HG03159 (cell line): Measurements from ENCODE around the gene CSNK1G1.

ENCODE experiments used
- ATAC-seq: cut with Tn5 transposase; IDR thresholded peaks from one replicate; pipeline ENCODE4 v1.9.1; 2021; ENCODE audit warnings: mild to moderate bottlenecking, moderate library complexity; ENCODE audit not compliant: unreplicated experiment

Gene CSNK1G1

GRCh38 chr15:64157599-64158125 lies 198.3 kb downstream of the CSNK1G1 start:
- ATAC-seq = no peak

GRCh38 chr15:64156652-64157331 lies 199.2 kb downstream of the CSNK1G1 start:
- no peak for ATAC-seq

- no peak for ATAC-seq
Measured at GRCh38 chr15:64155802-64156651, 199.9 kb downstream of the CSNK1G1 start.

DNA sequence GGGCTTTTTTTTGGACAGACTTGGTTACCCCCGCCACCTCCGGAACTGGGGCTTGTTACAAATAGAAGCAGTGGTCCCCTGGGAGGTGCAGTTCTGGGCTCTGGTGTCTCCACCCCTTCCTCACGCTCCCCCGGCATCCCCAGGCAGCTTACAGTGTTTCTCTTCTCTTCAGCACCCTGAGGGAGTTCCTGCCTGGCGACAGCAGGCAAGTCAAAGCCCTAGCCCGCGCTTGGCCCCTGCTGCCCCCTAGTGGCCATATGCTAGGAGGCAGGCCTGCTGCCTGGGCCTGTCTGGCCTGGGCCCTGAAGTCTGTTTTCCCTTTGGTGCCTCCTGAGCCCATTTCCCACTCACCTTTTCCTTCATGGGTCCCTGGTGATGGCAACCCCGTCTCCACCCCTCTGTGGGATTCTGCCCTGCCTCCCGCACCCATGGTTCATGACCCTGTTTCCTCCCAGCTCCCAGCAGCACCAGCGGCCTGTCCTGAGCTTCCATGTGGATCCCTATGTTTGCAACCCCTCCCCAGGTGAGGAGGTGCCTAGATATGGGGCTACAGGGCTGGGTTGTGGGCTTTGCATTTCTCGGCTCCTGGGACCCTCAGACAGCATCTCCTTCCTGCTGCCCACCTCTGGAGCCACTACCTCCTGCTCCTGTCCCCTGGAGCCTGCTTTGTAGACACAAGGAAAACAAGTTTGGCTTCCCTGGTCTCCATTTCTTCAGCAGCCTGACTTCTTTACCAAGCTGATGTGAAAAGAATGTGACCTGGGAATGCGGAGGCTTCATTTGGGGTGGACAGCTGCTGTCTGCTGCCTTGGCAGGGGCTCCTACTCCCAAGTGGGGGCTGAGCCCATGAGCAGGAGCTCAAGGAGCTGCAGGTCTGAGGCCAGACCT lies 202.2 kb downstream of the CSNK1G1 start:
- peak; percentile 51 for ATAC-seq

DNA sequence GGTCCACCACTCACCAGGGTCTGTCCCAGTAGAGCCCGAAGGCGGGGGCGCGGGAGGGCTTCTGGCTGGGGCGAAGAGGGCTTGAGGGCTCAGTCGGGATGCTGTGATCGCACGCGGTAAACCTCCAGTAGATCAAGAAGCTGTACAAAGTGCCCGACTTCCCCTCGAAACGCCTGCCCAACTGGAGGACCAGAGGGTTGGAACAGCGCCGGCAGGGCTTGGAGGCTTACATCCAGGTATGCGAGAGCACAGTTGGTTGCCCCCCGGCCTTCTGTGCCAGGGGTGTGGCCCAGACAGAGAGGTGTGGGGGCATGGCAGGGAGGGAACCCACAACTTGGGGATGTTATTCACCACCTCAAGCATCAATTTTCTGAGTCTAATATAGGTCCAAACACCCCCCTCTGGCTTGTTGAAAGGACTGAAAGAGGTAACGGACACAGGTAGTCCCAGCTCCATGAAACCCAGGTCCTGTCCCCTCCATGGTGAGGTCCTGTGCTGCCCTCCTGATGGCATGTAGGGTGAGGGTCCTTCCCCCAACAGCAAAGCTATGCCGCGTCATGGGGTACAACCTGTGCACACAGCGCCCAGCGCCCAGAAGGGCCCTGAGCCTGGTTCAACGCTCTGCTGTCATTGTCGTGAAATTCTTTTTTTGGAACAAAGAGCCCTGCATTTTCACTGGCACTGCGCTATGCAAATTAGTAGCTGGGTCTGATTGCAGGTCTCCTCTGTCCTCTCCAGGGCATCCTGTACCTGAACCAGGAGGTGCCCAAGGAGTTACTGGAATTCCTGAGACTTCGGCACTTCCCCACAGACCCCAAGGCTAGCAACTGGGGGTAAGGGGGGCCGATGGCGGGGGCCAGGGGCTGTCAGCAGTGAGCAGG lies 203.2 kb downstream of the CSNK1G1 start:
- peak; percentile 13 for ATAC-seq

DNA sequence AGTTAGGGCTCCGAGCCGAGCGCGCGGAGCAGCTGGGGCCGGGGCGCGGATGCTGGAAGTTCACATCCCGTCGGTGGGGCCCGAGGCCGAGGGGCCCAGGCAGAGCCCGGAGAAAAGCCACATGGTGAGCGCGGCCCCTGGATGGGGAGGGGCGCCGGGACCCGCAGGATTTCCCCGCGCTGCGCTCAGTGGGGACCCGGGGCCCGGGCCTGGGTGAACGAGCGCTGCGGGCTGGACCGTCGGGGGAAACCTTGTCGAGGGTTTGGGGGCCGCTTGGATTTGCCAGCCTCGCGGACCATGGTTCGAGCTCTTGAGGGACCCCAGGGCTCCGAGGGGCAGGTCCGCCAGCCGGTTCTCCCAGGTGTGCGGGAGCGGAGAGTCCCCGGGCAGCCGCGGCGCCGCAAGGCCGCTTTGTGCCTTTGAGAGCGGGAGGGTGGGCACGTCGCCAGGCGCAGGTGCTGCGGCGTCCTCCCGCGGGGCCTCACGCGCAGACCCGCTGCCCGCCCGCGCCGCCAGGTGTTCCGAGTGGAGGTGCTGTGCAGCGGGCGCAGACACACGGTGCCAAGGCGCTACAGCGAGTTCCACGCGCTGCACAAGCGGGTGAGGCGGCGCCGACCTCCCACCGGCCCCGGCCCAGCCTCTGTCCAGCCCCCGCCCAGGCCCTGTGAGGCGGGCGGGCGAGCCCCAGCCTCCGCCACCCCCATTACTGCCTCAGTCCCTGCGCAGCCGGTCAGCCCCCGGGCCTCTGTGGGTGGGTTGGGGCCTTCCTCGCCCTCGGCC lies 204.1 kb downstream of the CSNK1G1 start, which contains the start of gene SNX22:
Gene SNX22 (plus strand): TSS at position 5 of the 780 bp plus-strand sequence. CDS start 45 bp downstream, at position 50.
- no peak for ATAC-seq

DNA sequence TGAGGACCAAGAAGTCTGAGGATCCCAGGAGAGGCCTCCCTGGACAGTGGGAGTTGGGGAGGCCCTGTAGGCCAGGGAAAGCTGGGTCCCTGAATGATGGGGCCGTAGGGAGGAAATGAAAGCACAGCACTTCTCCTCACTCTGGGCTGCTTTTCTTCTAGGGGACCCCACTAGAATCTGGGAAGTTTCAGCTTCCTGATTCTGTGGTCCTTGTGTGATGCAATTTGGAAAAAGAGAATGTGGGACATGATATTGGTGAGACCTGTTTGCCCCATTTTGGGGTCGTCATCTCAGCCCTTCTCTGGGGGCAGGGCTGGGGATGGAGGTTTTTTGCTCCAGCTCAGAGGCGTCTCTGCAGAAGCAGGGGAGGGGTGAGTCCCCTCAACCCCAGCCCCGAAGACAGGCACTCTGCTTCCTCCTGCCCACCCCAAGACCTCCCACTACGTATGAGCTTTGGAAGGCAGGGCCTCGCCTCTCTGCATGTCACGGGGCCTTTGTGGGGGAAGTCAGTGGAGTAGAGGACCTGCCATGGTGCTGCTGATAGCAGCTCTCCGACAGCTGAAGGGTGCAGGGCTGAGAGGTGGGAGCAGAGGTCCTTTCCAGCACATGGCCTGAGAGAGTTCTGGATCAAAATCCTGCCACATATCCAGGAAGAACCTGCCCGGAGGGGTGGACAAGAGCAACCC lies 205.9 kb downstream of the CSNK1G1 start:
- ATAC-seq = no peak

- no peak for ATAC-seq
Measured at GRCh38 chr15:64149424-64149823, 206.5 kb downstream of the CSNK1G1 start.

- no peak for ATAC-seq
Measured at GRCh38 chr15:64148581-64148980, 207.4 kb downstream of the CSNK1G1 start.

GRCh38 chr15:64148168-64148567 lies 207.8 kb downstream of the CSNK1G1 start:
- no peak for ATAC-seq

DNA sequence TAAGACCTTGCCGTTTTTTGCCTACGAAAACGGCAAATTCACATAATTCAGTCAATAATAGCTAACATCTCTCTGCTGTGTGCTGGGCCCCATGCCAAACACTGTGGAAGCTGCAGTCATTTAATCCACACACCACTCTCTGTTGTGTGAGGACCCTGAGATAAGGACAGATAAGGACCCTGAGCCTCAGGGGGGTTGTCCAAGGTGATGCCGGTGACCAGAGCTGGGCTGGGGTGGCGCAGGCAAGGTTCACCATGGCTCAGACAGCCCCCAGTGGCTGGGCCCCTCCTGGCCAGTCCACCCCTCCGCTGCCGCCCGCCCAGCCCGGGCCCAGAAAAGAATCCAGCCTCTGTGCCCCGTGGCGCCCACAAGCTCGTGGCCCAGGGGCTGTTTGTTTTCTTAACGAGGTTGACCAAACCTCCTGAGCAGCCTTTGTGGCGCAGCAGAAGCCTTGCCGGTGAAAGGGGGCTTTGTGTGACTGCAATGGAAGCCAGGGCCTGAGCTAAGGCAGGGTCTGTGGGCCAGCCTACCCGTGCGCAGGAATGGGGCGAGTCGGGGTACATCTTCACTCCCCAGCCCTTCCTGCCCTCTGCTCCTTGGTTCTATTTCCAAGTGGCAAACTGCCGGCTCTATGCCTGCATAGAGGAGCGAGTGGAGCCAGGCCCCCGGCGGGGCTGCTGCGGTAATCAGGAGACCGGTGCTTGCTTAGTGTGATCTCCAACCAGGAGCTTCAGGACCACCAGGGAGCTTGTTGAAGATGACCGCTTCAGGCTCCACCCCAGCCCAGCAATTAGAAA lies 208.9 kb downstream of the CSNK1G1 start:
- ATAC-seq = no peak

GRCh38 chr15:64146520-64146884 lies 209.5 kb downstream of the CSNK1G1 start:
- ATAC-seq = no peak

GRCh38 chr15:64146041-64146440 lies 209.9 kb downstream of the CSNK1G1 start:
- ATAC-seq = no peak

DNA sequence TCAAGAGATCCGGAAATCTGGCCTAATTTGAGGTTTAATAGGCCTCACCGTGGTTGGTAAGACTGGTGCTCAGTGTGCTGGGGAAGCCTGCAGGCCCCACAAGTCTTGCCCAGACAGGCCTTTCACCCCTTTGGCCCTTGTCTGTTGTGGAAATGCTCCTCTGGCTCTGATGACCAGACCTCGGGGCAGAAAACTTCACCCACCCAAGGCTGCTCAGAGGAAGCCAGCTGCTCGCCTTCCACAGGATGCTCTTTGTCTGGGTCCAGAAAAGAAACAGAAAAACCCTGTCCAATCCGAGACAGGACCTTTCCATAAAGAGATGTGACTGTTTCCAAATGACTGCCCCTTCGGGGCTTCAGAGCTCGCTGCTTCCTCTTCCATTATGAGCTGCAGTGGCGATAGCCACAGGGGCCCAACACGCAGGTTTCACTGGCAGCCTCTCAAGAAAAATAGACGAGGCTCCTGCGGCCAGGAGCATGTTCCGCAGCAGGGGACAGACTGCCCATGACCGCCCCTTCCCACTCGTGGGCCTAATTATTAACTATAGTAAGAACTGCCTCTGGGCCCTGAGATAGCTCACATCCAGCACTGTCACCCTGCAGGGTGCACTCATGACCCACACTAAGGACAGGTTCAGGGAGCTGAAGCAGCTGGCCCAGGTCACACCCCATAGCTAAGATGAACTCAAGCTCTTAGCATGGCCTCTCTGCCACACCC lies 211.2 kb downstream of the CSNK1G1 start:
- ATAC-seq = peak; percentile 73

DNA sequence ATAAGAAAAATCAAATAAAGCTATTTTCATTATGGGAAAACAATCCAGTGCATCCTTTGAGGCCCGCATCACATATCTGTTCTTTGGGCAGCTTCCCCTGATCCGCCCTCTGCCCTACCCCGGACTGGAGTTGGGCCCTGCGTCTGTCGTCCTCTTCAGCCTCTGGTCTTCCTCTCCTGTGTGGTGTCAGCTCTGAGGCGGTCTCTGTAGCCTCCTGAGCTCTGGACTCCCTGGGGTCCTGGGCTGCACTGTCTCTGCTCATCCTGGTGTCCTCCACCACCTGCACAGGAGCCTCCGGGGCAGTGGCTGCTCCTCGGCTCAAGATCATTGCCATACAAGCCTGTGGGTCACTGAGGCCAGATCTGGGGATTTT lies 211.8 kb downstream of the CSNK1G1 start:
- no peak for ATAC-seq

- ATAC-seq = no peak
Measured at GRCh38 chr15:64143276-64143675, 212.7 kb downstream of the CSNK1G1 start.

GRCh38 chr15:64141798-64142512 lies 214.0 kb downstream of the CSNK1G1 start:
- no peak for ATAC-seq
